GM19467 (cell line): Measurements from ENCODE around the gene ZMIZ1.

ENCODE experiments used
- ATAC-seq: cut with Tn5 transposase; IDR thresholded peaks from one replicate; pipeline ENCODE4 v1.9.1; 2021; ENCODE audit warnings: mild to moderate bottlenecking, moderate library complexity; ENCODE audit not compliant: unreplicated experiment

ZMIZ1 gene

DNA sequence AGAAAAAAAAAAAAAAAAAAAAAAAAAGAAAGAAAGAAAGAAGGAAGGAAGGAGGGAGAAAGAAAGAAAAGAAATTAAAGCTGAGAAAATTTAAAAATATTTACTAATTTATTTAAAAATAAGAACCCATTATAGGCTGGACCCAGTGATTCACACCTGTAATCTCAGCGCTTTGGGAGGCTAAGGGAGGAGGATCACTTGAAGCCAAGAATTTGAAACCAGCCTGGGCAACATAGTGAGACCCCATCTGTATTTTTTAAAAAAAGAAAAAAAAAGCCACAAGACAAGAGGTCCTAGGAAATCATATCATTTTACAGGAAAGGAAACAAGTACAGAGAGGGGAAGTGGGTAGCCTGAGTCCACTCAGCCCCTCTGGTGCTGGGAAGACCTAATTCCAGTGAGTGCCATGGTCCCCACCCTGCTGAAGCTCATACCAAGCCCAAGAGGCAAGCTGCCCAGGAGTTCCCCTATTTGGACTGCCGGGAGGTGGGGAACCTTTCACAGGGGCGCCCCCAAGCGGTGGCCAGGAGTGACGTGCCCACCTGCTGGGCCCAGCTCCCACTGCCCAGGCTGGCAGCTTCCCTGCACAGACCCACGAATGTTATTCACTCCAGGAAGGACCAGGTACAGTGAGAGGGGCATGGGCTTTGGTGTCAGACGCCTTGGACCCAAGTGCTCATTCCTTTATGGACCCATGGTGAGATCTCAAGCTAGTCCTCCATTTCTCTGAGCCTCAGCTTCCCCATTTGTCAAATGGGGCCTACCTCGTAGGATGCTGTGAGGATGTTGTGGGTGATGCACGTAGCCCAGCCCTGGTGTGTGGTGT lies 133.6 kb downstream of the ZMIZ1 start:
- no peak for ATAC-seq

DNA sequence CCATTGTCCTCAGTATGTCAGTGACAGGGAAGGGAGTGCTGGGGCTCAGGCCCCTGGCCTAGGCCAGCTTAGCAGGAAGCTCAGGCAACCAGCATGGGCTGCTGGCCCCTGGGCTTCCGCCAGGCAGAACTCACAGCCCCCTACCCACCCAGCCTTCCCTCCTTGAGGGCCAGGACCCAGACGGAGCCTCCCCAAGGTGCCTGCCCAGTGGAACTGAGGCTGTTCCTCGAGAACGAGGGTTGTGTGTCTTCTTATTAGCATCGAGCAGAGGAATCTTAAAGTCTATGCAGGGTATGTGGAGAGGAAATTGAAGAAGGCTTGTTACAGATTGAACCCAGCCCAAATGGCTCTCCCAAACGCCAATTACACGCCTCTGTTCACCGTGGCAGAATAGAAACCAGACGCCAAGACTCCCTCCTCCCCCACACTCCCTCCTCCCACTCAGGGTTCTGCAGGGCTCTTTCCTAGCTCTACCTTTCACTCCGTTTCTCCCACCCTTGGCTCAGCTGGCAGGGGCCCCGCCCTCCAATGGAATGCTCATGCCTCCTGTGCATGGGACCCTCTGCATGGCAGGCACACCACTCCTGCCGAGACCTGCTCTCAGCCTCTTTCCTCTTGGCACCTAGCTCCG lies 134.4 kb downstream of the ZMIZ1 start:
- ATAC-seq: no peak

DNA sequence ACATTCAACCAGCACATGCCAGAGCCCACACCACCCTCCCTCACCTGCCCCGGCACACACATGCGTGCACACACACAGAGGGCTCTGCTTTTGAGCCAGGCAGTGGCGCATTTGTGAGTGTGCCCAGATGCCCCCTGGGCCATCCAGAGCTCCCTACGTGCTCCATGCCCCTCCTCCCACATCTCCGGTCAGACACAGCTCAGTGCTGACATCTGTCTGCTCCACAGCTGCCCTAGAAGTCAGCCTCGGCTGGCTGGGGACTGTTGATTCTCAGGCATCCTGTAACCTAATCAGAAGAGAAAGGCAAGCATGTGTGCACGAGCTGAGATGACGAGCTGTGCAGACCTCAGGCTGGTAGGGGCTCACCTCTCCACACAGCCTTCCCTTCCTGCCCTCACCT lies 135.1 kb downstream of the ZMIZ1 start:
- ATAC-seq: no peak

DNA sequence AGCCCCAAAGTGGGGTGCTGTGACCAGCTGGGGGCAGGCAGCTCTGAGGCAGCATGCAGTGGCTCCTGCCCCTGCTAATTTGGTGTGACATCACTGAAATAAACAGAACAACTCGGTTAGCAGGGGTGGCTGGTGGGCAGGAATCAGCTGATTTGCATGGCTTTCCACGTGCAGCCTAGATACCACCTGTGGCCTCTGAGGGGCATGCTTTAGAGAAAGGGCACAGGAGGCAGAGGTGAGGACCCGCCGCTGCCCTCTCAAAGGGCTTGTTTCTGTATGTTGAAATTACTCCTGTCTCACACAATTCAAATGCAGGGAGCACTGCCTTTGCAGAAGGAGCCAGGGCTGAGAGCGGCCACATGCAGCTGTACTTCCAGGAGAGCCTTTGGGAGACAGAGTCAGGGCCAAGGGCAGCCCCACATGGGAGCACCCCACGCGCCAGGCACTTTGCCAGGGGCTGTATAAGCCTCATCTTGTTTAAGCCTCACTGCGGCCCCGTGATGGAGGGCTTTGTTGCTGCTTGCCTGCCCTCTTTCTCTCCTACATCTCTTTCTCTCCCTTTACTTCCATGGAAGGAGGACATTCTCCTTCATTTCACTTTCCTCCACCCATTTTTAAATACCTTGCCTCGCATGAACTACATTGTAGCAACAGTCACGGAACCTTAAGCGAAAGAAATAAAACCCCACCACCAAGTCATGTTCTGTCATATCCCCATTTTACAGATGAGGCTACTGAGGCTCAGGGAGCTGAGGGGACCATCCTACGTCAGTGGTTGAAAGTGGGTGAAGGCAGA lies 137.7 kb downstream of the ZMIZ1 start:
- ATAC-seq: no peak

DNA sequence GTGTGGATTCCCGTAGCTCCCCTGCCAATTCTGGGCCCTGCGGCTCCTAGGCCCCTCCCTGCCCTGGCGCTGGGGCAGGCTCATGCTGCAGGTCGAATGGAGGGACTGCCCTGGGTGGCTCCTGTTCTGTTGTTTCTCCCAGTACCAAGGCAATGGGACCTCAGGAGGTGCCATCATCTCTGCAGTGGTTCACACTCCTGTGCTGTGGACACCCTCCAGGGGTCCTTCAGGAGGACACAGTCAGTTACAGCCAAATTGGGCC lies 138.3 kb downstream of the ZMIZ1 start:
- no peak for ATAC-seq

DNA sequence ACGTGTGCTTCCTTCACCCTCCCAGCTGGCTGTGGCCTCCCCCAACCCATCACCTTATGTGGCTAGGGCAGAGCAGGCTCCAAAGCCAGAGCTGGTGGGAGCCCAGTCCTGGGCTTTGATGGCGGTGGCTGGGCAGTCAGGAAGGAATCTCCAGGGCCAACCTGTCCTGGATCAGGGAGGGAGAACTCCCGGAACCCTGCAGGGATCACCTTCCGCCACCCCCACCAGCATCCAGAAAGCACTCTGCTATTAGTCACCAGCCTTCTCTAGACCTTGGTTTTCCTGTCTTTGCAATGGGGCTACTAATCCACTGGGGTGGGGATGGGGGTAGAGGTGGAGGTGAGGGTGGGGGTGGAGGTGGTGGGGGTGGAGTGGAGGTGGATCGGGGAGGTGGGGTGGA lies 139.0 kb downstream of the ZMIZ1 start:
- no peak for ATAC-seq

DNA sequence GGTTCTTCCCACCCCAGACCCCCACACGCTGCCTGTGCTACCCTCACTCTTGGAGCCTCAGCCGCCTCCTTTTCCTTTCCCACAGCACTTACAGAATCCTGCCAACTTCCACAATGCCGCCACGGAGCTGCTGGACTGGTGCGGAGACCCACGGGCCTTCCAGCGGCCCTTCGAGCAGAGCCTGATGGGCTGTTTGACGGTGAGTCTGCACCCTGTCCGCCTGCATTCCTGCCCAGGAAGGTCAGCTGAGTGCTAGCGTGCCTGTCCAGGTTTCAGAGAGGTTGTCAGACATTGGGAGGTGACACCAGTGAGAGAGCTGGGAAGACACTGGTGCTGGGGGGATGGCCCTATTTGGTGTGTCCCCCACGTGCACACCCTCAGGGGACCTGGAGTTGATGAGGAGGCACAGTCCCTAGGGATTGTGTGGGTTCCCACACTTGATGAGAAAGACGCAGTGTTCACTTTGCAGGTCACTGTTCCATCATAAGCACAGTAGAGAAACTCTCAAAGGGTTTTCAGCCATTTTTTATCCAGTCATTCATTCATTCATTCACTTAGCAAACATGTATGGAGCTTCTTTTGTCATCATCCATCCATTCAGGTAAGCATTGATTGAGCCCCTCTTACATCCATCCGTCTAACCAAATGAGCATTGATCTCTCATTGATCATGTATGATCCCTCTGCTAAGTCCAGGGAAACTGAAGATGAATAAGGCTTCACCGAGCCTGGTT lies 139.7 kb downstream of the ZMIZ1 start:
- no peak for ATAC-seq

DNA sequence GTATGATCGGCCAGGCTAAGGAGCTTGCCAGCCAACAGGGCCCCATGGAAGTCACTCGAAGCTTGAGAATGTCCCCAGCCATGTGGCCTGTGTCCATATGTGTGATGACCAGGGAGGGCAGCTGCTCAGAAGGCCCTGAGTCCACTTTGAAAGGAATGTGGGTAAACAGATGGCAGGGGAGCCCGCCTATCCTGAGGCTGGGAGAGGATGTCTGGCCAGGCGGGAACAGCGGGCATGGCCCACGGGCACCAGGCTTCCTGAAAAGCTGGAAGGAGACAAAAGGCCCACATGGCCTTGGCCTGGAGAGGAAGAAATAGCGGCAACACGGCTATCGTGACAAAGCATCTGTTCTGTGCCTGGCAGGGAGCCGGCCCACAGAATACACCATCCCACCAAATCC lies 140.6 kb downstream of the ZMIZ1 start:
- ATAC-seq: no peak

DNA sequence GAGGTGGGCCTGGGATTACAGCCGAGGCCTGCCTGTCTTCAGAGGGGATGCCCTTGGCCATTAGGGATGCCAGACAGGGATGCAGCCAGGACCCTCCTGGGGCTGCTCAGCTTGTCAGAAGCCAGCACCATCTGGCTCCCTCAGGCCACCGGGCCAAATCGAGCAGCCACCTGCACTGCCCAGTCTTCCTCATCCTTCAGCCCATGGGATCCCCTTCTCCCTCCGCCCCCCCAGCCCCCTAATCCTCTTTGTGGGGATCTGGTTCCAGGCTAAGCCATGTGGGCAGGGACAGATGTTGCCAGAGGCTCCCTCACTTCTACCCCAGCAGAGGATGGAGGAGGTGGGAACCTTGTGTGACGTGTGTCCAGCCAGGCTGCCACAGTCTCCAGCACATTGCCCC lies 141.1 kb downstream of the ZMIZ1 start:
- ATAC-seq: no peak

DNA sequence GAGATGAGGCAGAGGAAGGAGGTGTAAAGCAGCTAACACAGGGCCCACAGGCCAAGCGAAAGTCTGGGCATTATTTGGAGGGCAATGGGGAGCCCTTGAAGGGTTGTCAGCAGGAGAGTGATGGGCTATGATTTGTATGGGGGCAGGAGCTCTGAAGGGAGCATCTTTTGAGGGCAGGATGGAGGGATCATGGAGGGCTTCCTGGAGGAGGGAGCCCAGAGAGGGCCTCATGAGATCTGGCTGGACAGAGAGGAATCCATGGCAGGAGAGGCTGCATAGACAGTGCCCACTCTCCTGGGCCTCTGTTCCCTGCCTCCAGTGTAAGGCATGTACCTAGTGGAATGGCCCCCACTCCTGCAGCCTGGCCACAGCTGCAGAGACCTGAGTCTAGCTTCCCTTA lies 141.9 kb downstream of the ZMIZ1 start:
- no peak for ATAC-seq

DNA sequence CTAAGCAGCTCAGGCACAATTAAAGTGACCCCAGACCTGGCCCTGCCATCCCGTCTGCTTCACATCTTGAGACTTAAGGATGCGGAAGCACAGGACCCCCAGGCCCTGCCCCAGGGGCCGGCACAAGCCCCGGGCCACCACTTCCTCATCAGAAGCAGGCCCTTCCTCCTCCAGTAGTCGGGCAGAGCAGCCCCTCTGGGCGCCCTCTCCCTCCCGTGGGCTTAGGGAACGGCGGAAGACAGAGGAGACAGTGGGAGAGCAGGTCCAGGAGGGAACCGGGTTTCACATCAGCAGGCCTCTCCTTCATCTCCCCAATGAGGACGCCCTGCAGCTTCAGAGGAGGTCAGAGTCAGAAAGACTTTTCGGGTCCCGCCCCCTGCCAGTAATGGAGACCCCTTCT lies 142.8 kb downstream of the ZMIZ1 start:
- no peak for ATAC-seq

DNA sequence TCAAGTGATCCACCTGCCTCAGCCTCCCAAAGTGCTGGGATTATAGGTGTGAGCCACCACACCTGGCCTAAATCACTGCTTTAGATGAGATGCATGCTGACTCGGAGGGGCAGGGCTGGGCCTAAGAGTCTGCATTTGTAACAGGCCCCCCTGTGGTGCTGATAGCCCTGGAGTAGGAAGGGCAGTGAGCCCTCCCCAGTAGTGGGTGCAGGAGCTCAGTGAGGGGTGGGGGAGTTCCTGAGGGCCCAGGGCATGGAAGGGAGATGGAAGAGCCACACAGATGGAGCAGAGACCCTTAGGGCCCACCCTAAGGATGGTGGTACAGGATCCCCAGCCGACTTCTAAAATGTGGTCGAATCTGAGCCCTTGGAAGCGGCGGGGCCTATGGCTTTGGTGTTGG lies 146.8 kb downstream of the ZMIZ1 start:
- ATAC-seq: no peak

DNA sequence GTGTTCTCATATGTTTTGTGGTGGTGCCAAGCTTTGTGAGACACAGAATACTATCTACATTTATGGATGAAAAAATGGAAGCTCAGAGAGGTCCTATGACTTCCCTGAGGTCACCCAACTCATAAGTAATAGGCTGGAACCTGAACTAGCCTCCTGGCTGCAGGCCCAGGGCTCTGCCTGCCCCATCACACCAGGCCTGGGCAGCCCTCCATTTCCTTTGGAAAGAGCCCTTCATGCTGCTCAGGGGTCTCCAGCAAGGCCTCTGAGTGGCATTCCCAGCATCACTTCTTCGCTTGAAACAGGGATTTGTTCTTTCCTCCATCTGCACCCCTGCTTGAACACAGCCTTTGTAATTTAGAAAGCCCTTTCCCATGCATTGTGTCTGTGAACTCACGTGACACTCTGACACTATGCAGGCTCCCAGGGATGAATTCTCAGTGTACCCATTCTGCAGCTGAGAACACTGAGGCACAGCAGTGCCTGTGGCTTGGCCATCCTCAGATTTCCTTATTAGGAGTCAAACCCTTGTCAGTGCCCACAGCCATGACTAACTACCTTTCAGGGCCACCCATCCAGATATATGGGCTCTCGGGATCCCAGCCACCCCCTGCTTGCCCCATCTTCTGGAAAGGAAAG lies 150.7 kb downstream of the ZMIZ1 start:
- no peak for ATAC-seq

DNA sequence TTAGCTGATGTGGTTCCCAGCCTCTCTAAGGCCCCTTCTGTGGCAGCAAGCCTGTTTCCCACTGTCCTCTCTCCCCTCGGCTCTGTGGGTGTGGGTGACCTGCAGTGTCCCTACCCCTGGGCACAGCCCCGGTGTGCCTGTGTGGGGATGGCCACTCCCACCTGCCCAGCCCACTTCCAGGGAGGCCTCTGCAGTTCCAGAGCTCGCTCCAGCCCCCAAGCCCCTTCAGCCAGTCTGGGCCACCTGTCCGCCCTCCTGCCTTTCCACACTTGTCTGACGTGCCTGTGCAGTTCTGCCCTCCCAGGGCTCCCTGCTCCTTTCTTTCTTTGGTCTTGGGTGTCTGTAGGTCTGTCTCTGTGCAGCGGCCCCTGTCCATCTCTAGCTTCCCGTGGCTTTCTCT lies 151.5 kb downstream of the ZMIZ1 start:
- ATAC-seq: no peak

DNA sequence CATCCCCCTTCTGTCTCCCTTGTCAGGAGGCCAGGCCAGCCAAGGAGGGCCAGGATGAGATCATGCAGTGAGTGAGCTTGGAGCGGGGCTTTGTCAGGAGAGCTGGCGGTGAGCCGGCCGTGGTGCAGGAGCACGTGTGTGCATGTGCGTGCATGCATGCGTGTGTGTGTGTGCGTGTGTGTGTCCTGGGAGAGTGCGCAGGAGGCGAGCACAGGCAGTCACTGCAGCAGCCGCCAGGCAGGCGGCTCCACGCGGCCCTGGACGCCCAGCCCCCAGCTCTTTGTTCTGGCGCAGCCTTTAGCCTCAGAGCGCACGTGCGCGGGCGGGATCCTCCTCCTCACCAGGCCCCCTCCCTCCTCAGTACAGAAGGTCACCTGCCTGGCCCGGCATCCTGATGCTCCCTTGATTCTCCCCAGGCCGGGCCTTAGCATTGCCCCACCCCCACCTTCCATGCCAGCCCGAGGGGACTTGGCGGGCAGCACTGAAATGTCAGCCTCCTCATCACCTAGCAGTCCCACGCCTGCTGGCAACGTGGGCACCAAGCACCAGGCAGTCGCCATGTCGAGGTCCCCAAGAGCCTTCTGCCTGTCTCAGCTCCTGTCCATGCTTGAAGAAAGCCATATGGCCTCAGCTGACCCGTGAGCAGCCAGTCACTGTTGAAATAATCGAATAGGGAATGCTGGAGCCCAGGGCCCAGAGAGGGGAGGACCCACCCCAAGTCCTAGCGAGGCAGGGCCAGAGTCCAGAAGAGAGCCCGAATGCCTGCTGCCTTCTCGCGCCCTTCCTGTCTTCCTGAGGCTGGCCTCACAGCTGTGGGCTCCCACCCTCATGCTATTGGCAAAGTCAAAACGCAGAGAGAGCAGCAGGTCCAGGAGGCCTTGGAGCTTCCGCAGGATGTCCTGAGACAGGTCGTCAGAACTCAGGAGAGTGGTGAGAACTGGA lies 152.6 kb downstream of the ZMIZ1 start:
- ATAC-seq: no peak

DNA sequence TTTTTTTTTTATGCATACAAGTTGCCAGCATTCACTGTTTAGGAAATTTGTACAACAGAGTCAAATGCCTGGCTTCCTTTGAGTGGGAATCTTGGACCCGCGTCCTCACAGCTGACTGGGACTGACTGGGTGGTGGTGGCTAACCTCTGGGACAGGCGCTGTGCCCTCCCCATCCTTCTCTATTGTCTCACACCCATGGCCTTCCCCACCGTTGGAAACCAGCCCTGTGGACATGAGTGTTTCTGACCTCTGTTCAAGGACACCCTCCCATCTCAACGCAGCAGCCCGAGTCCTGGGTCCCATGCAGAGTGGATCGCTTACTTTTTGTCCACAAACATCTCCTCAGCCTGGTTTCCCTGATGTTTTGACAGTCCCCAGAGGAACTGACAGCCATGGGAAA lies 153.4 kb downstream of the ZMIZ1 start:
- no peak for ATAC-seq

DNA sequence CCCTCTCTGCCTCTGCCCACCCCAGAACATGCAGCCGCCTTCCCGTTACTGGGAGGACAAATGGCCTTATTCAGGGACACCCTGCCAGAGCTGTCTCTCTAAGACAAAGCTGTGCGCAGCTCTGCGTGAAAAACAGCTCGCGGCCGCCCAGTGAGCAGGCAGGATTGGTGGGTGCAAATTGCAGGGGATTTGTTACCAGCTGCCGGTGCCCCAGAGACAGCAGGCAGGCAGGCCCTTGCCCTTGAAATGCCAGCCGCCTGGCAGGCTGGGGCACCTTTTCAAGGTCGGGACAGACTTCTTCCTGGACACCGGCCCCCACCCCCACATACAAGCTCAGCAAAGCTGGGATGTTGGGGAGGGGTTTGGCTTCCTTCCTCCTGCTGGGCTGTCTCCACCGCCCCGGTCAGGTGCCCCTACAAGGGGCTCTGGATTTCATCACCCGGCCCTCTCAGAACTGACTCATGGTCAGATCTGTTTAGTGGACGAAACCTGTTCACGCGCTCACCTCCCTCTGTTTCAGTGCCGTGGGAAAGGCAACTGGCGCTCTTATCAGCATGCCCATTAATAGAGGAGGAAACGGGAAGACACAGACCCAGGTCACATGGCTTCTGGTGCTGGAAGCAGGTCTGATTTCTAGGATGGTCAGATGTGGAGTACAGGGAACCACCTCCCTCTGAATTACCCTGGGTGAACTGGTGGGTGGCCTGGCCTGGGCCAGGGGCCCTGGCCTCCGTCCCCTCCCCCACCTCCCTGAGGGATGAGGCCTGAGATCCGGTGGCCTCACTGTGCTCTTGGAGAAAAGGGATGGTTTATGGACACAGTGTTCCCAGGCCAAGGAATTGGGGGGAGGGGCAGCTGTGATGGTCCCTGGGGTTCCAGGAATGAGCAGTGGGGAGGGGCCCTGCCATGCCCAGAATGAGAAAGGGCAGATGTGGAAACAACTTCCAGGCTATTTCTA lies 154.6 kb downstream of the ZMIZ1 start:
- no peak for ATAC-seq

DNA sequence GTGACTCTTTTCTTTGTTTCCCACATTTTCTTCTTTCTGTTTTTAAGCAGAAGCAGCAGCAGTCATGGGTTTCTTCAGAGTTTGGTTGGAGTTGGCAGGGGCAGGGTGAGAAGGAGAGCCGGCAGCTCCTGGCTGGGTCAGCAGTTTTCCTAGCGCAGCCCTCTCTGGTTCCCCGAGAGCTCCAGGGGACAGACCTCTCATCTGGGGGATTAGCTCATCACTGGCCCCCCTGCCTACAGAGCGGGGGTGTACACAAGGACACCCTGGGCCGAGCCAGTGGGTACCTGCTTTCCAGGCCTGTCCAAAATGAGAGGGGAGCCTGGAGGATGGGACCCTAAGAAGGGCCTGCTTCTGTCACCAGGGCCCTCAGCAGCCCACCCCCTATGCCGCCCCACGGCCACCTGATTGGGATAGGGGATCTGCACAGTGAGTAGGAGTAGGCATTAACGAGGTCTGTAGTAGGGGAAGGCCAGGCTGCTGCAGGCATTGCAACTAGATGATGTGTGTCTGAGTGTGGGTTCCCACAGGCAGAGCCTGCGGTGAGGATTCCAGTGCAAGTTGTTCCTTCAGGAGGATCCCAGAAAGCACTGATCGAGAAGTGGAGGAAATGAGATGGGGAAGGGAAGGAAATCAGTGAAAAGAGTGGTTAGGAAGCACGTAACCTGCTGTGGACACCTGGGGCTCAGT lies 155.6 kb downstream of the ZMIZ1 start:
- no peak for ATAC-seq
